Activated T-helper 1 cell treated with anti-CD3 and anti-CD28 coated beads, Interleukin-2, amount 50 U/mL, for 16 hours (primary cell): ENCODE results near the gene CNNM2.
"Not testable (repeated sequence)": the region's sequence is repeated elsewhere in the genome, so short reads cannot be mapped to it uniquely, and the experiment has no call there.

Experiments
- DNase-seq, 2 donors: peaks; one replicate each; pipeline ENCODE4 v3.0.0-alpha.2; 2020; ENCODE audit warnings: low read depth in 1 of 2, low spot score in 1 of 2

The CNNM2 gene

GRCh38 chr10:103100620-103101019 is 182.5 kb downstream of the CNNM2 start:
- DNase-seq: no peak

GRCh38 chr10:103102195-103102594 is 184.1 kb downstream of the CNNM2 start:
- DNase-seq: no peak

GRCh38 chr10:103103989-103104388 is 185.9 kb downstream of the CNNM2 start:
- DNase-seq: no peak

- DNase-seq: no peak
Observed at GRCh38 chr10:103104721-103105120, 186.6 kb downstream of the CNNM2 start.

GRCh38 chr10:103105462-103105861 is 187.4 kb downstream of the CNNM2 start:
- DNase-seq: no peak

- DNase-seq: no peak
Observed at GRCh38 chr10:103106539-103106938, 188.4 kb downstream of the CNNM2 start.

GRCh38 chr10:103109821-103110220 is 191.7 kb downstream of the CNNM2 start:
- no peak for DNase-seq

- no peak for DNase-seq
Observed at GRCh38 chr10:103110407-103110806, 192.3 kb downstream of the CNNM2 start.

- DNase-seq: no peak
Observed at GRCh38 chr10:103111031-103111917, 193.2 kb downstream of the CNNM2 start.

GRCh38 chr10:103111918-103112877 is 194.1 kb downstream of the CNNM2 start:
- DNase-seq: no peak

- DNase-seq: no peak
Observed at GRCh38 chr10:103114876-103115275, 196.8 kb downstream of the CNNM2 start.

- DNase-seq: no peak
Observed at GRCh38 chr10:103117247-103117646, 199.2 kb downstream of the CNNM2 start.

- no peak for DNase-seq
Observed at GRCh38 chr10:103120546-103120945, 202.5 kb downstream of the CNNM2 start.

GRCh38 chr10:103120977-103121735 is 203.1 kb downstream of the CNNM2 start:
- DNase-seq: no peak

GRCh38 chr10:103123282-103124024 is 205.4 kb downstream of the CNNM2 start:
- no peak for DNase-seq

- no peak for DNase-seq
Observed at GRCh38 chr10:103124420-103125096, 206.5 kb downstream of the CNNM2 start.

- no peak for DNase-seq
Observed at GRCh38 chr10:103125323-103126267, 207.5 kb downstream of the CNNM2 start.

- DNase-seq: no peak
Observed at GRCh38 chr10:103127241-103127640, 209.1 kb downstream of the CNNM2 start.

GRCh38 chr10:103130180-103130579 is 212.1 kb downstream of the CNNM2 start:
- DNase-seq: not testable (repeated sequence)
